Medulla oblongata (tissue), 1 donor: ENCODE measurements around the gene GGT6.

Experiments used
- DNase-seq: peaks from one replicate; pipeline ENCODE4 v3.0.0-alpha.2; 2015; ENCODE audit errors: extremely low spot score

The GGT6 gene

GRCh38 chr17:4538236-4539002, 22.0 kb downstream of the GGT6 start:
- DNase-seq: no peak

- DNase-seq: peak; percentile 86
Observed at GRCh38 chr17:4537451-4538235, 22.7 kb downstream of the GGT6 start.

- peak; percentile 45 for DNase-seq
Observed at GRCh38 chr17:4536742-4537411, 23.5 kb downstream of the GGT6 start.

- DNase-seq: peak; percentile 54
Observed at GRCh38 chr17:4536259-4536741, 24.1 kb downstream of the GGT6 start.

GRCh38 chr17:4535667-4536258, 24.6 kb downstream of the GGT6 start:
- DNase-seq: no peak

- DNase-seq: no peak
Observed at GRCh38 chr17:4534928-4535666, 25.3 kb downstream of the GGT6 start.

GRCh38 chr17:4534515-4534914, 25.9 kb downstream of the GGT6 start:
- peak; percentile 48 for DNase-seq

- peak; percentile 96 for DNase-seq
Observed at GRCh38 chr17:4533523-4534504, 26.6 kb downstream of the GGT6 start.

- DNase-seq: no peak
Observed at GRCh38 chr17:4532860-4533522, 27.4 kb downstream of the GGT6 start.

GRCh38 chr17:4531988-4532736, 28.2 kb downstream of the GGT6 start:
- DNase-seq: no peak

GRCh38 chr17:4530799-4531730, 29.3 kb downstream of the GGT6 start:
- no peak for DNase-seq

- DNase-seq: no peak
Observed at GRCh38 chr17:4529533-4530152, 30.7 kb downstream of the GGT6 start.

GRCh38 chr17:4527566-4528125, 32.7 kb downstream of the GGT6 start:
- DNase-seq: no peak

- no peak for DNase-seq
Observed at GRCh38 chr17:4527134-4527533, 33.2 kb downstream of the GGT6 start.

GRCh38 chr17:4525691-4526397, 34.5 kb downstream of the GGT6 start:
- no peak for DNase-seq

- DNase-seq: no peak
Observed at GRCh38 chr17:4523946-4524345, 36.4 kb downstream of the GGT6 start.
